ENCODE data around the gene HMCES.
"Not testable (repeated sequence)": the region's sequence is repeated elsewhere in the genome, so short reads cannot be mapped to it uniquely, and the experiment has no call there.

The HMCES gene

GRCh38 chr3:129320825-129321487 is 42.3 kb downstream of the HMCES start:
- no peak for DNase-seq (ENCODE audit: low spot score)

GRCh38 chr3:129321887-129322286 is 43.2 kb downstream of the HMCES start:
- DNase-seq (ENCODE audit: low spot score) = no peak

DNA sequence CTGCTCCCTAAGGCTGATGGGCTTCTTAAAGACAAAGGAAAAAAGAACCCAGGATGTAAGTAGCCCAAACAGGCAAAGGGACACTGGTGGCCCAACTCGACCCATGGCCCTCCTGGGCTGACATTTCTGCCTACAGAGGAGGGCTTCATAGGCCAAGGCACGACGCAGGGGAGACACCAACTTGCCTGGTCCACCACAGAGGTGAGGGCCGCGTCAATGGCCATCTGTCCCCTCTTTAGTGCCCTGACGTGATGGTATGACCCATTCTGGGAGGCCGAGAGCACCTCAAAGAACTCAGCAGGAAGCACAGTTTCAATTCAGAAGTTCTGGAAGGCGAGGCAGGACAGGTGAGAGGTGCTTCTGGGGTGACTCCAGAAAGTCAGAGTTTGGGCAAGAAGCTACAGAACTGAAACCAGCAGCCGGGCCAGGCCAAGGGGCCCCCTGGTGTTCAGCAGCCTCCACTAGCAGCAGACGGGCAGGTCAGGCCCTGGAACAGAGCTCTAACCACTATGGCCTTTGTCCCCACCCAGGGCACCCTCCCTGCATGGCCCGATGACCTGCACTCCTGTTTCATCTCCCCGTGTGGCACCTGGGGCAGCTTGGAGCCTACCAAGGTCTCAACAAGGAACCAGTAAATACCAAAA is 45.1 kb downstream of the HMCES start:
- DNase-seq (ENCODE audit: low spot score) = no peak

- DNase-seq (ENCODE audit: low spot score) = no peak
Observed at GRCh38 chr3:129324855-129325254, 46.2 kb downstream of the HMCES start.

- no peak for DNase-seq (ENCODE audit: low spot score)
Observed at GRCh38 chr3:129325383-129325782, 46.7 kb downstream of the HMCES start.

- DNase-seq (ENCODE audit: low spot score) = no peak
Observed at GRCh38 chr3:129326138-129326537, 47.5 kb downstream of the HMCES start.

- DNase-seq (ENCODE audit: low spot score) = no peak
Observed at GRCh38 chr3:129326595-129326994, 47.9 kb downstream of the HMCES start.

DNA sequence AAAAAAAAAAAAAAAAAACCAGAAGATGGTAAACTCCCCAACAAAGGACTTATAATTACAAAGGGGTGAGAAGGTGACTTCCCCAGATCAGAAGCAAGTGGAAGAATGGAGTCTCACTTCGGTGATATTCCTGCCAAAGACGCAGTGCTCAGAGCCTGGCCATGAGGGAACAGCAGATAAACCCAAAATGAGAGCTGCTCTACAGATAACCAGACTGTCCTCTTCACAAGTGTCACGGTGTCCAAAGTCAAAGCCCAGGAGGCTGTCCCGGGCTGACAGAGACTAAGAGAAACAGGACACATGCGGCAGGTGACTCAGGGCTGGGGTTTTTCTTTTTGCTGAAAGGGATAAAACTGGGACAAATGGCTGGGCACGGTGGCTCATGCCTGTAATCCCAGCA is 48.8 kb downstream of the HMCES start:
- DNase-seq (ENCODE audit: low spot score) = no peak

DNA sequence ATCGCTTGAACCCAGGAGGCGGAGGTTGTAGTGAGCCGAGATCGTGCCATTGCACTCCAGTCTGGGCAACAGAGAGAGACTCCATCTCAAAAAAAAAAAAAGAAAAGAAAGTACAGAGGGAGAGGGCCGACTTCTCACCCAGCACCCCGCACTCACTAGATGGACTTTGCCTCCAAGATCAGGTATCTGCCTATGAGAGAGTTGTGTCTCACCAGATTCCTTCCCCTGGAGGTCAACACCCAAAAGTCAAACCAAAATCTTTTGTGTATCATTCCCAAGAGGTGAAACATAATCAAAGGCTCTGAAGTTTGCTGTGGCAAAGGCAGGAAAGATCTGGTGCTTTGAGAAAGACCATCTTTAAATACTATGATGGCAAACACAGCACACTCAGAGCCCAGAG is 51.2 kb downstream of the HMCES start:
- no peak for DNase-seq (ENCODE audit: low spot score)

GRCh38 chr3:129330409-129330808 is 51.7 kb downstream of the HMCES start:
- DNase-seq (ENCODE audit: low spot score) = no peak

DNA sequence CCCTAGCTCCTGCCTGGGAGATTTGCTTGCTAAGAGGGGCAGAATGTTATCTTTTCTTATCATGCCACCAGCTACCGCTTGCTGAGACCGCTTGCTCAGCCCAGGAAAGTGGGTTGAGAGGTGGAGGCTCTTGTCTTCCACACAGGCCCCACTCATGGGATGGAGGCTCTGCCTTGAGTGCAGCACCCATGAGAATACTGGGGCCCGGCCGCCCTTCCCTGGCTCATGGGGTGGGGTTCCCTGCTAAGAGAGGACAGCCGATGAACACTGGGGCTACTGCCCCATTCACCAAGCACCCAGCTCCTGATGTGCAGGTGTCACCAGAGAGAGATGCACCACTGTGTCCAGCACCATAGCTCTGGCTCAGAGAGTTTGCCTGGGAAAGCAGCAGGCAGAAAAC is 55.2 kb downstream of the HMCES start:
- no peak for DNase-seq (ENCODE audit: low spot score)

- no peak for DNase-seq (ENCODE audit: low spot score)
Observed at GRCh38 chr3:129336093-129336706, 57.5 kb downstream of the HMCES start.

- not testable (repeated sequence) for DNase-seq (ENCODE audit: low spot score)
Observed at GRCh38 chr3:129337719-129338118, 59.0 kb downstream of the HMCES start.

- DNase-seq (ENCODE audit: low spot score) = not testable (repeated sequence)
Observed at GRCh38 chr3:129339186-129339585, 60.5 kb downstream of the HMCES start.

GRCh38 chr3:129339833-129340232 is 61.2 kb downstream of the HMCES start:
- DNase-seq (ENCODE audit: low spot score) = not testable (repeated sequence)

- DNase-seq (ENCODE audit: low spot score) = no peak
Observed at GRCh38 chr3:129341331-129342141, 62.9 kb downstream of the HMCES start.

DNA sequence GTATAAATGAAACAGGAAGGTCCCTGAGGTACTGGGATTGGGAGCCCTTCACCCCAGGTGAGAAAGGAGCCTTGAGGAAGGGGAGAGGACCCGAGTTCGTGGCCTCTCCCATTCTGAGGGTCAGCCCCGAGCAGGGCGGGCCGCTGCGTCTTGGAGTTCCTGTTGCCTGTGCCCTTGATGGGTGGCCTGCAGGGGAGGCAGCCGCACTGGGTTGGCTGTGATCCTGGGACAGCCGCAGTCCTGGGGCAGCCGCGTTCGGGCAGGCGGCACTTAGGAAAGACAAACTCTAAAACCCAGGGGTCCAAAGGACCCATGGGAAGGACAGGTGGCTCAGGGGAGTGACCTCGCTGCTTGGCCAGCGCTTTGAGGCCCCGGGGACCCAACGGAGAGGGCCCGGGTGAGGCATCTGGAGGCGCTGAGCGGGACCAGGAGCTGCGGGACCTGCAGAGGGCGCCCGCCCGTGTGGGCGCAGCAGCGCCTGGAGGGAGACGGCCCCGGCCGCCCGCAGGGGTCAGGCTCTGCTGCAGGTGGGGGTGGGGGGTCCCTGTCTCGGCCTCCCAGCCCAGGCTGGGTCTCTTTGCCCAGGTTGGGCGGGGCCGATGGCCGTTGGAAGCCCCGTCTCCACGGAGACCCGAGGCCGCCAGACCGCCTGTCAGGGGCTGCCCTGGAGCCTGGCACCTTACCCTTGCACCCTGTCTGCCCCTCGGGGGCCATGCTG is 65.1 kb downstream of the HMCES start:
- no peak for DNase-seq (ENCODE audit: low spot score)

DNA sequence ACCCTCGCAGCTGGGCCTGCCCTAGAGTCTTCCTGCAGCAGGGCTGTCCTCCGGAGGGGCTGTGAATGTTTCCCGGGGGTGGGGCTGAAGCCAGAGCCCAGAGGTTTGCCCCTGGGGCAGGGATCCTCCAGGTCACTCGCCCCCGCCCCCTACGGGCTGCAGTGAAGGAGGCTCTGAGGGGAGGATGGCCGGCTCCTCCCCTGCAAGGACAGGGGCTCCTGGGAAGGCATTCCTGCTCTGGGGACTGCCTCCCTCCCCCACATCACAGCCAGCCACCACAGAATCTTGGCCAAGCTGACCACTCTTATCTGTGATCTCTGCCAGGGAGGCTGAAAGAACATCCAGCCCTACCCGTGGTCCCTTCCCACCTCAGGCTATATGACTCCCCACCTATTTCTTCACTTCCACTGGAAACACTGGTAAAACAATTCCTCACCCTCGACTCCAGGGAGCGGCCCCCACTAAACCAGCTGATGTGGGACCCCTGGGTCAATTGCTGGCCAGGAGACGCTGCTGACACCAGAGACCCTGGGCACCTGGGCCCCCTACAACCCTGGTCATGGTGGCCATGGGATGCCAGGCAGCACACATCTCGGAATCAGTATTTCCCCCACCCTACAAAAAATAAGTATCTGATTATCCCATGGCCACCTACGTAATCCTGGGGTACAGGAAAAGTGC is 66.0 kb downstream of the HMCES start:
- no peak for DNase-seq (ENCODE audit: low spot score)

DNA sequence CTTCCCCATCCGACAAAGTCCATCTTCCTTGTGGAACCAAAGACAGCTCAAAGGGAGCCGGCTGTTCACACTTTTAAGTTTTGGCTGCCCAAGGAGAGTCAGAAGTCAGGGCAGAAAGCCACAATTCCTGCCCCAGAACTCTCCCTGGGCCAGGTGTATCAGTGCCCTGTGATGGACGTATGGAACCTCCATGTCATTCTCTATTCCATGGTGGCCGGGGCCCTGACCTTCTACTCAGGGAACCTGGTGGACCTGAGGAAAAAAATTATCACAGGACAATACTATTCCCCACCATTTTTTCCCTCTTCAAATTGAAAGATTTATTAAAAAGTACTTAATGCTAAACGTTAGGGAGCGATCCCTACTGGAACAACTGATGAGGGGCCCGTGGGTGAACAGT is 66.6 kb downstream of the HMCES start:
- no peak for DNase-seq (ENCODE audit: low spot score)

- DNase-seq (ENCODE audit: low spot score) = no peak
Observed at GRCh38 chr3:129345971-129346370, 67.3 kb downstream of the HMCES start.

DNA sequence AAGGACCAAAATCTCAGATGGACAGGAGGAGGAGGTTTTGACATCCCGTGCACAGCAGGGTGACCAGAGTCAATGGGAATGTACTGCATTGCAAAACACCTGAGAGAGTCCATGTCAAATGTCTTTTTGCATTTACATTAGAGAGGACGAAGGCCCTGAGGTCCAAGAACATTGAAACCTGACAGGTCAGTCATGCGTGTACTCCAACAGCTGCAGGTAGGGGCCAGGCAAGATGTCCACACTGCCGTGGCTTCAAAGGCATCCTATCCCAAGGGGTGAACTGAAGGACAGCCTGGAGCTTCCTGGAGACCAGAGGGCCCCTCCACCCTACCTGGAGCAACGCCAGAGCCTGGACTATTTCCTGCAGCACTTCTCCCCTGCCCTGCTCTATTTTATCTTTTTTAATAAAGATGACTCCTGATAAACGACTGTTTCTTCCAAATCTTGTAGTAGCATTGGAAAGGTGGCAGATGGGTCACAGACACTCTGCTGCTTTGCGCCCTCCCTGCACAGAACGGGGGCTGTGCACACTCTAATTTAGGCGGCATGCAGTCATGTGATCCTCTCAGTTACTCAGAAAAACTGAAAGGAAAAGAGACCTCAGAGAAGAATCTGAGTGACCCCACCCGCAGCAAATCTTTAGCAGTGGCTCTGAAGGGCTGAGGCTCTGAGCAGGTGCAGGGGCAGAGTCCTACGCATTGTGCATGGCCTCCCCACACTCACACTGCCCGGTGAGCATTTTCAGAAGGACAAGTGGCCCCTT is 68.2 kb downstream of the HMCES start:
- DNase-seq (ENCODE audit: low spot score) = no peak
